GM18499 (cell line): ENCODE data around the gene SNX14.
A peak's percentile ranks its signal among the peaks of the same experiment; 100 is the strongest.
"Not testable (repeated sequence)": the region's sequence is repeated elsewhere in the genome, so short reads cannot be mapped to it uniquely, and the experiment has no call there.

ENCODE experiments used
- ATAC-seq: cut with Tn5 transposase; IDR thresholded peaks from one replicate; pipeline ENCODE4 v1.9.1; 2021; ENCODE audit warnings: moderate number of reproducible peaks; ENCODE audit not compliant: insufficient read depth, unreplicated experiment

Gene SNX14

DNA sequence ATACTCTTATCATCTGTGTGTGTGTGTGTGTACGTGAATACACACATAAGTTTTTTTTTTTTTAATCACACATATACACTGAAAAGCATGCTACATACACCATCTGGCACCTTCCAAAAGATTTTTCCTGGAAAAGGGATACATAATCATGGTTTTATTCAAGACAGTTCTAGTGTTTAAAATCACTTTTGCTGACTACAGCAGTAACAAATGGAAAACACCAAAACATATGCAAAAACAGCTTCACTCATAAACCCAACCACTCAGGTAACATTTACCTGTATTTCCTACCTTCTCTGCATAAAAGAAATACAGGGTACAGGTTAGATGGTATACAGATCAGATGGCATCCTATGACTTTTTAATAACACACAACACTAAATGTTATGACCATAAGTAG, 2.5 kb downstream of the SNX14 start:
- ATAC-seq = no peak

DNA sequence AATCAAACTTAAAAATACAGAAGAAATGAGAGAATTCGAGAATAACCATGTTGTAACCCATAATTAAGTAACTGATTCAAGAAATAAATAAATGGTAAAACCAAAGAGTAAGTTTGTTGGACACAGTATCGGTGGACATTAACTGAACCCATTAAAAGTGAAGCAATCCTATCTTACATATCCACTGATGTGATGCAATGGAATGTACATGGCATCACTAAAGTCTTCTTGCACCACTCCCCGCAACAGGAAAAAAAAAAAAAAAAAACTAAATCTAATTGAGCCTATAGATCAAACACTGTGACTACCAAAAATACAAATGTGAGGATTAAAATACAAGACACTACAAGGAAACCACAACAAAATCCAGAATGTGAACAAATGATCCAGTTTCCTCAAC, 7.9 kb downstream of the SNX14 start:
- no peak for ATAC-seq

- ATAC-seq = not testable (repeated sequence)
Observed at GRCh38 chr6:85582832-85583231, 10.8 kb downstream of the SNX14 start.

GRCh38 chr6:85581572-85581971, 12.1 kb downstream of the SNX14 start:
- ATAC-seq = no peak

DNA sequence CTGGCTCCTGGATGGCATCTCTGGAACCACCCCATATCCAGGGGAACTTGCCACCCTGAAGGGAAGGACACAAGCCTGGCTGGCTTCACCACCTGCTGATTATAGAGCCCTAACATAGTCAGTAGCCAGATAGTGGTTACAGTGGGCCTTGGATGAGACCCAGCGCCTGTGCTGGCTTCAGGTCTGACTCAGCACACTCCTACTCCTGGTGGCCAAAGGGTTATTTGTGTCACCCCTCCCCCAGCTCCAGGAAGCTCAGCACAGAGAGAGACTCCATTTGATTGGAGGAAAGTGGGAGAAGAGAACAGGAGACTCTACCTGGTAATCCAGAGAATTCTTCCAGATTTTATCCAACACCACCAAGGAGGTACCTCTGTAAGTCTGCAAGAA, 12.8 kb downstream of the SNX14 start:
- peak; percentile 86 for ATAC-seq

DNA sequence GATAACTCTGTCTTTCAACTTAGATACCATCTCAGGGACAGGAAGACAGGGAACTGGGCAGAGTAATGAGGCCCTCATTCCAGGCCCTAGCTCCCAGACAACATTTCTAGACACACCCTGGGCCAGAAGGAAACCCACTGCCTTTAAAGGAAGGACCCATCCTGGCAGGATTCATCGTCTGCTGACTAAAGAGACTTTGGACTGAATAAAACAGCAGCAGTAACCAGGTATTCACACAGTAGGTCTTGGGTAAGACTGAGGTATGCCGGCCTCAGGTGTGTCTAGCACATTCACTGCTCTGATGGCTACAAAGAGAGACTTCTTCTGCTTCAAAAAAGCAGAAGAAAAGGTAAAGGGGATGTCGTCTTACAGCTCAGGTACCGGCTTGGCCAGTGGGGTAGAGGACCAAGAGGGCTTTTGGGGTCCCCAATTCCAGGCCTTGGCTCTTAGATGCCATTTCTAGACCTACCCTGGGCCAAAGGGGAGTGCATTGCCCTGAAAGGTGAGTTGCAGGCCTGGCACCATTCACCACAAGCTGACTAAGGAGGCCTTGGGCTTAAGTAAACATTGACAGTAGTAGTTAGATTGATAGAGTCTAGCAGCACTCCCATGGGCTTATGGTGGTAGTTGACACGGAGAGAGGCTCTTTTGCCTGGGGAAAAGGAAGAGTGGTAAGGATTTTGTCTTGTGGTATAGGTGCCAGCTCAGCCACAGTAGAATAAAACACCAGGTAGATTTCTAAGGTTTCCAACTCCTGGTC, 13.4 kb downstream of the SNX14 start:
- no peak for ATAC-seq

DNA sequence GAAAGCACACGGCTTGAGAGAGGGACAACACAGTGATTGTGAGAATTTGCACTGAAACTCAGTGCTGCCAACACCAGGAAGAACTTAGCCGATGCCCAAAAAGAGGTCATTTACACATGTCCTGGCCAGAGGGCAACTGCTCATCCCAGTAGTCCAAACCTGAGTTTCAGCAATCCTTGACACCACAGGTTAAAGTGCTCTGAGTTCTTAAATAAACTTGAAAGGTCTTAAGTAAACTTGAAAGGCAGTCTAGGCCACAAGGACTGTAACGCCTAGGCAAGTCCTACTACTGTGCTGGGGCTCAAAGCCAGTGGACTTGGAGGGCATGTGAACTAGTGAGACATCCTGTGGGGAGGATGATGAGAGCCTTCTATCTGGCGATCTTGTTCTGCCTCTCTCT, 14.1 kb downstream of the SNX14 start:
- no peak for ATAC-seq

DNA sequence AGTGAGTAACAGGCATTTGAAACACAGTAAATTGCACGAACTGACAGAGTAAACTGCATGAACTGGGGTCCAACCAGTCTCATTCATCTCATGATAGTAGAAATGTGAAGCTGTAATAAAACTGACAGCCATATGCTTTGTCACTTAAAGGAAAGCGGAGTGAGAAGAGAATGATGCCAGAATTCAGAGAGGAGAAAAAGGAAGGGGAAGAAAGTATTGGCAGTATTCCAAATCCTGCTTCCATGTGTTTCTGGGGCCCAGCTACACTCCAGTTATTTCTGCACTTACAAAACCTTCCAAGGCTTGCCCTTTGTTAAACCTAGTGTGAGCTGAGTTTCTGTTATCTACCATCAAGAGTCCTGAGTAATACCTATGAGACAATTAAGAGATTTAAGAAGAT, 17.2 kb downstream of the SNX14 start:
- ATAC-seq = no peak

DNA sequence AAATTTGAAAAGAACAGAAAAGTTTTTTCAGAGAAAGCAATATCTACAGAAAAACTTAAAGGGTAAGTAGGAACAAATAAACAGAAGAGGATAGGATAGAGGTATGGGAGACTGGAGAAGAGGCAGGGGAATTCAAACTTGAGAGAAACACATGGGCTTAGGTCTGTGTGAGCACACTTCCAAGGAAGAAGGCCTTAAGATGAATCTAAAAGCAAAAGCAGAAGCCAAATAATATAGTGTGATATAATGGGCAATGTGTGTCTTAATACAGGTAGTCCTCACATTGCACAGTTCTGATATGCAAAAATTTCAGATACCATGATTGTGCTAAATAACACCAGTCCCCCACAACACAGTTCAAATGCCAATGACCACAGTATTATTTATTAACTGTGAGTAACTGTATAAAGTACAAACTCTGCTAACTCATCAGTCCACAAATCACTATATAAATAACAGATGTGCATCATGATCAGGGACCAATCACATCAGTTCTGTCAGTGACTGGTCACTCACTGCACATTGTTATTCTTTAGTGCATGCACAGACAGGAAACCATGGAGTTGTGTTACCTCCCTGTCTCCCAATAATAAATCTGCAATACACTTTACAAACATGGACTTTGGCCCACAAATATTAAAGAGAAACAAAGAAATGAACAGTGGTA, 18.6 kb downstream of the SNX14 start:
- ATAC-seq = no peak

- no peak for ATAC-seq
Observed at GRCh38 chr6:85569323-85569722, 24.3 kb downstream of the SNX14 start.

DNA sequence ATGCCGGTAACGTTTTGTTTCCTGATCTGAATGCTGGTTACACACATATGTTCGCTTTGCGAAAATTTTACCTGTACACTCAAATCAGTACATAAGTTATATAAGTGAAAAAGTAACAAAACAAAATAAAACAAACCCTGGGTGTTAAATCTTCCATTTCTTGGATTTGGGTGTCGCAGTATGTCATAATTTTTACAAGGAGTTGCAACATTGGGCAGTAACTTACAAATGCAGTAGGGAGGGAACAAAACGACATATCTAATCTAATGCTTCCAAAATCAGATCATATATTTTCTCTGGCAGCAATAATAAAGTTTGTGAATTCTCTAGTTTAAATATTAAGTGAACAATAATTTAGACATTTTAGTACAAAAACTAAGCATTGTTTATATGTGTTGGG, 25.2 kb downstream of the SNX14 start:
- no peak for ATAC-seq

- ATAC-seq = no peak
Observed at GRCh38 chr6:85565736-85566135, 27.9 kb downstream of the SNX14 start.

GRCh38 chr6:85564223-85564622, 29.4 kb downstream of the SNX14 start:
- not testable (repeated sequence) for ATAC-seq

GRCh38 chr6:85561750-85562357, 31.8 kb downstream of the SNX14 start:
- ATAC-seq = no peak

DNA sequence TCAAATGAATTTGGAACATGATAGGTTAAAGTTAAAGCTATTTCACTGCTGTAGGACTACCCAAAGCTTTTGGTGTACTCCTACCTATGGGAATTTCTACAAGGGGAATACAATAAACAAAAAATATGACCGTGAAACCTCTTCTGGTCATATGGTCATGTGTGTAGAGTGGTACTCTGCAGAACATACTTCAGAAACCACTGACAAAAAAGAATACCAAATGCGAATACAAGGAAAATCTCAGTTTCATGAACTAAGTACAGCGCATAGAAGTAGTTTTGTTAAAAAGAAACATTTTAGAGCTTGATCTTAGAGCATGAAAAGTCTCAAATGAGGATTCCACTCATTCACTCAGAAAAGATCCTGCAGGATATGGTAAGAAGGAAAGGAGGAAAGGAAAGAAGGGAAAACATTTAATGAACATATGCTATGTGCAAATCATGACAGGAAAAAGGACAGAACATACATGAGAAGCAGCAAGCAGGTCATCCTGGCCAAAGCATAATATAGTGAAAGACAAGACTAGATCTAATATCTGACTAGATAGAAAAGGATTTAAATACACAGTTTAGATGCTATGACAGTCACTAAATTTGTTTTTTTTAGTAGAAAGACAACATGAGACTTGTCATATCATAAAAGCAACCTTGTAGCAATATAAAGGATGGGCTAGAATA, 36.5 kb downstream of the SNX14 start:
- ATAC-seq = no peak

- no peak for ATAC-seq
Observed at GRCh38 chr6:85552652-85553051, 41.0 kb downstream of the SNX14 start.

- ATAC-seq = no peak
Observed at GRCh38 chr6:85551264-85551663, 42.4 kb downstream of the SNX14 start.

- no peak for ATAC-seq
Observed at GRCh38 chr6:85547719-85548118, 45.9 kb downstream of the SNX14 start.

- ATAC-seq = no peak
Observed at GRCh38 chr6:85544776-85545175, 48.9 kb downstream of the SNX14 start.

DNA sequence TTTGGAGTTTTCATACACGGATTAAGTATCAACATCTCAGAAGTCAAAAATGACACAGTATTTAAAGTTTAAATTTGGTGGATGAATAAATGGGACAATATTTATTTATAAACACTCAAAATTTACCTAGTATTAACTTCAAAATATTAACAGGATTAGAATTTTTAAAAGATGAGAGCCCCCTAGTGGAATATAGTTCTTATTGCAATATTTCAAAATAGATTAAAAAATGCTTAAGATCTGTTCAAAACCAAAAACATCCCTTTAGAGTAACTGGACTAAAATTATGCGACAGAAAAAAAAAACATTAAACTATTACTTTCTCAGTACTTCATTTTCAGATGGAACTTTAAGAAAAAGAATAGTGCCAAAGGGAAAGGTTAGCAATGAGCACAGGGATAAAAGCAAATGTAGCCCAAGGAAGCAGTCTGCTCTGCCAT, 56.6 kb downstream of the SNX14 start:
- ATAC-seq = no peak

DNA sequence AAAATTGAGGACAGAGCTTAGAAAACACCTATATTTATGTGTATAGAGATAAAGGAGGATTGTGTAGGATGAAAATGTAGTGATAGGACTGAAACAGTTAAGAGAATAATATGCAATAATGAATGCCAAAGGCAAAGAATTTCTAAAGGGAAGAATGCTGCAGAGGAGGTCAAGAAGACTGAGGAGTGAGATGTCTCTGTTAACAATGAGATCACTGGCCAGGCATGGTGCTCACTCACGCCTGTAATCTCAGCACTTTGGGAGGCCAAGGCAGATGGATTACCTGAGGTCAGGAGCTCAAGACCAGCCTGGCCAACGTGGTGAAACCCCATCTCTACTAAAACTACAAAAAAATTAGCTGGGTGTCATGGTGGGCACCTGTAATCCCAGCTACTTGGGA, 69.4 kb downstream of the SNX14 start:
- ATAC-seq = not testable (repeated sequence)
